Measurements from ENCODE around the gene PCBP3. TPM values are rescaled to one million over a fixed set of nuclear protein-coding genes. Genes with fewer than 3 reads are reported as not detected.
"Not testable (repeated sequence)": the region's sequence is repeated elsewhere in the genome, so short reads cannot be mapped to it uniquely, and the experiment has no call there.

The PCBP3 gene
- total RNA-seq, 2 experiments from 2014 or later = 1.9 to 2.2 TPM

GRCh38 chr21:45830720-45831366, 187.3 kb downstream of the PCBP3 start:
- POLR2A ChIA-PET = no interaction called here
- peaks cover 3% of the 10 kb centered on the region for H3K9me3 Mint-ChIP-seq
- peaks cover 21% of the 10 kb centered on the region for H3K4me1 Mint-ChIP-seq (ENCODE audit: low read depth)
- H3K27me3 Mint-ChIP-seq = no peaks in the 10 kb centered on the region
- no peak overlapping the region for H3K4me3 Mint-ChIP-seq
- ATAC-seq (no peak), DNase-seq (no peak)
- H3K27ac Mint-ChIP-seq = no peak overlapping the region
- intact Hi-C loops (cut with micrococcal nuclease) = no loop called here
- no peaks in the 10 kb centered on the region for H3K36me3 Mint-ChIP-seq (ENCODE audit: low read depth)
- CTCF ChIA-PET = interaction anchor here (0.8 kb wide), 1 partner anchor 10 kb away, joined by 4 read pairs; no protein-coding TSS in a partner anchor
- TF ChIP-seq, protein P1, sequence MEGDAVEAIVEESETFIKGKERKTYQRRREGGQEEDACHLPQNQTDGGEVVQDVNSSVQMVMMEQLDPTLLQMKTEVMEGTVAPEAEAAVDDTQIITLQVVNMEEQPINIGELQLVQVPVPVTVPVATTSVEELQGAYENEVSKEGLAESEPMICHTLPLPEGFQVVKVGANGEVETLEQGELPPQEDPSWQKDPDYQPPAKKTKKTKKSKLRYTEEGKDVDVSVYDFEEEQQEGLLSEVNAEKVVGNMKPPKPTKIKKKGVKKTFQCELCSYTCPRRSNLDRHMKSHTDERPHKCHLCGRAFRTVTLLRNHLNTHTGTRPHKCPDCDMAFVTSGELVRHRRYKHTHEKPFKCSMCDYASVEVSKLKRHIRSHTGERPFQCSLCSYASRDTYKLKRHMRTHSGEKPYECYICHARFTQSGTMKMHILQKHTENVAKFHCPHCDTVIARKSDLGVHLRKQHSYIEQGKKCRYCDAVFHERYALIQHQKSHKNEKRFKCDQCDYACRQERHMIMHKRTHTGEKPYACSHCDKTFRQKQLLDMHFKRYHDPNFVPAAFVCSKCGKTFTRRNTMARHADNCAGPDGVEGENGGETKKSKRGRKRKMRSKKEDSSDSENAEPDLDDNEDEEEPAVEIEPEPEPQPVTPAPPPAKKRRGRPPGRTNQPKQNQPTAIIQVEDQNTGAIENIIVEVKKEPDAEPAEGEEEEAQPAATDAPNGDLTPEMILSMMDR (IDR thresholded peaks at IDR 0.05) = no peak

DNA sequence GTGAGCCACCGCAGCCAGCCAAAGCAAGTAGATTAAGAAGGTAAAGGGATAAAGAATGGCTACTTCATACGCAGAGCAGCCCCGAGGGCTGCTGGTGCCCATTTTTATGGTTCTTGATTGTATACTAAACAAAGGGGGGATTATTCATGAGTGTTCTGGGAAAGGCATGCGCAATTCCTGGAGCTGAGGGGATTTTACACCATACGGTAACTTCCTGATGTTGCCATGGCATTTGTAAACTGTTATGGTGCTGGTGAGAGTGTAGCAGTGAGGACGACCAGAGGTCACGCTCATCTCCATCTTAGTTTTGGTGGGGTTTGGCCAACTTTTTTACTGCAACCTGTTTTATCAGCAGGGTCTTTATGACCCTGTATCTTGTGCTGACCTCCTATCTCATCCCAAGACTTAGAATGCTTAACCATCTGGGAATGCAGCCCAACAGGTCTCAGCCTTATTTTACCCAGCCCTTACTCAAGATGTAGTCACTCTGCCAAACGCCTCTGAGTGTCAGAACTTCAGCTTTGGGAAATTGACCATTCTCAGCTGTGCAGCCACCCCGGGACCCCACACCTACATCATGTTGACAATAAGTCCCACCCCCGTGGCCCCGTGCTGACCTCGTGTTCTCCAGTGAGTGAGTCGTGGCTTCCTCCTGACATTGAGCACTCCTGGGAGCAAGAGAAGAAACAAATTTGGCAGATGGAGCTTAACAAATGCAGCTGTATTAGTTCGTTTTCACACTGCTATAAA, 188.6 kb downstream of the PCBP3 start:
- DNase-seq (no peak), ATAC-seq (no peak)
- H3K4me1 Mint-ChIP-seq (ENCODE audit: low read depth) = peaks cover 19% of the 10 kb centered on the region
- no peak overlapping the region for H3K27ac Mint-ChIP-seq
- ChIA-PET POLR2A (no interaction called here), CTCF (no interaction called here)
- intact Hi-C loops (cut with micrococcal nuclease) = no loop called here
- H3K9me3 Mint-ChIP-seq = peaks cover 3% of the 10 kb centered on the region
- no peaks in the 10 kb centered on the region for H3K36me3 Mint-ChIP-seq (ENCODE audit: low read depth)
- no peak overlapping the region for H3K4me3 Mint-ChIP-seq
- no peaks in the 10 kb centered on the region for H3K27me3 Mint-ChIP-seq
- TF ChIP-seq, protein P1 (IDR thresholded peaks at IDR 0.05) = no peak

- not testable (repeated sequence) for ATAC-seq, DNase-seq
These were observed 189.3 kb downstream of the PCBP3 start for GRCh38 chr21:45832741-45833235.

DNA sequence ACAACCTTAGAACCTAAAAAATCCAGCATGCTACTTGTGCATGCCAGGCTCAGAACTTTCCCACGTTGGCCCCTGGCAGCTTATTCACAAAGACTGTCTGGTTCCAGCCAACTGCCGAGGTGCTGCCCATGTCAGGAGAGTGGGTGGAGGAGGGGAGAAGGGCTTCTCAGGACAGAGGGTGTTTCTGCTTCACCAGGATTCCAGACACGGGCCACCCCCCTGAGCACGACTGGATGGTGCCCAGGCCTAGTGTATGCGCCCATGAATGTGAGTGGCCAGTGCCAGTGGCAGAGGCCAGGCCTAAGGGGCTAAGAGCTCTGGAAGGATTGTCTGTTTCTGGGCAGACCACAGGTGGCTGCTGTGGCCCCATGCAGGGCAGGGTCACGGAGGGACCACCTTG, 189.9 kb downstream of the PCBP3 start:
- no peak overlapping the region for H3K4me3 Mint-ChIP-seq
- no peak for ATAC-seq
- no peak overlapping the region for H3K27ac Mint-ChIP-seq
- POLR2A ChIA-PET = no interaction called here
- CTCF ChIA-PET = interaction anchor here (0.7 kb wide), 1 partner anchor 90 kb away, joined by 3 read pairs; no protein-coding TSS in a partner anchor
- peaks cover 3% of the 10 kb centered on the region for H3K9me3 Mint-ChIP-seq
- H3K4me1 Mint-ChIP-seq (ENCODE audit: low read depth) = peaks cover 10% of the 10 kb centered on the region
- DNase-seq = no peak
- no peaks in the 10 kb centered on the region for H3K27me3 Mint-ChIP-seq
- no peaks in the 10 kb centered on the region for H3K36me3 Mint-ChIP-seq (ENCODE audit: low read depth)
- intact Hi-C loops (cut with micrococcal nuclease) = no loop called here
- TF ChIP-seq, protein P1 (IDR thresholded peaks at IDR 0.05) = no peak

More at GRCh38 chr21:45832741-45833235, 189.3 kb downstream of the PCBP3 start:
- H3K4me3 Mint-ChIP-seq; H3K9me3 Mint-ChIP-seq; intact Hi-C loops (cut with micrococcal nuclease); H3K27ac Mint-ChIP-seq; POLR2A ChIA-PET; H3K36me3 Mint-ChIP-seq (ENCODE audit: low read depth); H3K27me3 Mint-ChIP-seq: not testable (repeated sequence)
- peaks cover 13% of the 10 kb centered on the region for H3K4me1 Mint-ChIP-seq (ENCODE audit: low read depth)
- CTCF ChIA-PET = interaction anchor here (0.7 kb wide), 1 partner anchor 90 kb away, joined by 3 read pairs; no protein-coding TSS in a partner anchor

DNA sequence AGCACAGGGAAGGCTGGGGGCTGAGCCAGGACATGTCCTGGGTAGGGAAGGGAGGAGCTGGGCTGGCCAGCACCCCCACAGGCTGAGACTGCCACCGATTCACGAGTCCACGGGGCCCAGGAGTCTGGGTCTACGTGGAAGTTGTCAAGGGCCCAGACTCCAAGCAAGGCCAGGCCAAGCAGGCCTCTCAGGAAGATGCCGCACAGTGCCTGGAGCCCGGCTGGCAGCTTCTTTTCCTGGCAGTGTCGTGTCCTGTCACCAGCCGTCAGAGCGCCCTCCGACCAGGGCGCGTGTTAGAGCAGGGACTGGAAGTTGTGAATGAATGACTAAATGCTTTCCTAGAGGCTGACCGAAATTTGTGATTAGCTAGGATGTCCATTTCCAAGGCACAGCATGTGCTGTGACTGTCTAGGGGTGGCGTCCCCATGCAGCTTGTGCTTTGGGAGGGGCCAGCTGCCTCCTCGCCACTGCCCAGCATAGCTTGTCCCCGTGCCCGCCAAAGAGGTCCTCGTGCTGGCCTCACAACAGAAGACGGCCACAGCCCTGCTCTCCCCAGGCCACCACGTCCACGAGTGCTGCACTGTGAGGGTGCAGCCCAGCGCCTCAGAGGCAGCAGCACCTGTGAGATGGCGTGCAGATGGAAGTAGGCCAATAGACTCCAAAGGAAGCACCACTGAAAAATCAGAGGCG, 190.6 kb downstream of the PCBP3 start:
- CTCF ChIA-PET = no interaction called here
- TF ChIP-seq, protein P1 (IDR thresholded peaks at IDR 0.05) = no peak
- ATAC-seq (no peak), DNase-seq (no peak)
- POLR2A ChIA-PET = no interaction called here
- Mint-ChIP-seq H3K36me3 (ENCODE audit: low read depth) (no peaks in the 10 kb centered on the region), H3K27me3 (no peaks in the 10 kb centered on the region), H3K4me1 (ENCODE audit: low read depth) (peaks cover 10% of the 10 kb centered on the region), H3K9me3 (peaks cover 3% of the 10 kb centered on the region), H3K27ac (no peak overlapping the region), H3K4me3 (no peak overlapping the region)
- intact Hi-C loops (cut with micrococcal nuclease) = no loop called here
